H1 (cell line): ENCODE measurements around the gene NRSN1. TPM values are rescaled to one million over a fixed set of nuclear protein-coding genes. Genes with fewer than 3 reads are reported as not detected.

Experiments
- CHD7 ChIP-seq: fragments of 300-600 bp; sonication (generic); IDR thresholded peaks from 2 replicates; pipeline ENCODE4 v1.7.1; 2012; ENCODE audit warnings: low read length, moderate library complexity, mild to moderate bottlenecking, inconsistent platforms; ENCODE audit not compliant: insufficient replicate concordance
- CTCF ChIP-seq, 3 experiments: IDR thresholded peaks; 1 replicate in 2 of 3; 2 replicates in 1 of 3; pipeline versions ENCODE4 v1.5.1 to v1.6.1; 2011; ENCODE audit warnings: low read length in 3 of 3, mild to moderate bottlenecking in 3 of 3, inconsistent platforms in 2 of 3, low read depth in 1 of 3, moderate library complexity in 1 of 3; ENCODE audit not compliant: insufficient read depth in 1 of 3; ENCODE audit errors: control extremely low read depth in 1 of 3
- HDAC6 ChIP-seq: IDR thresholded peaks from one replicate; pipeline ENCODE4 v1.7.1; 2012; ENCODE audit warnings: low read depth, mild to moderate bottlenecking, inconsistent platforms, low read length, moderate library complexity
- polyA plus RNA-seq, 7 experiments: library from polyadenylated mRNA; depleted of rRNA in 3 of 7; stranded (reverse) in 5 of 7; unstranded in 2 of 7; fragments of >200 nt in 5 of 7; fragments of 200-250 nt in 2 of 7; gene quantifications; 1 replicate in 5 of 7; 2 replicates in 1 of 7; 4 replicates in 1 of 7; pipeline versions ENCODE4 v1.2.1 to v1.2.3, GENCODE V29; 2011 to 2013; ENCODE audit warnings: missing spikeins in 2 of 7, mixed read lengths in 2 of 7
- total RNA-seq: library from RNA; stranded (reverse); fragmentation: NEBNext Ultra II Directional; extraction: Animal tissue kit (Norgen Biotek cat#: 25700); gene quantifications from 2 replicates; pipeline ENCODE4 v1.2.1, GENCODE V29; 2021

NRSN1 gene
- total and polyA plus RNA-seq, 2 of the 8 experiments (the other 6 are each of a cell fraction or from before 2014, with no cell fraction given) = 0.15 to 0.78 TPM

- TF ChIP-seq CHD7 (no peak), CTCF (IDR thresholded peaks at IDR 0.05; ENCODE audit: control extremely low read depth in 1 of 3, insufficient read depth in 1 of 3, low read depth in 1 of 3, low read length in 3 of 3) (no peak), HDAC6 (no peak)
These were observed 60.3 kb downstream of the NRSN1 start (continued) for GRCh38 chr6:24186349-24186748.
